COLO668 (cell line): Measurements from ENCODE around the gene INTS11.

Source experiments
- DNase-seq: peaks from one replicate; lab custom pipeline; 2025; ENCODE audit not compliant: unreplicated experiment; lab: John Stamatoyannopoulos, UW

Gene INTS11

GRCh38 chr1:1345384-1345783 lies 20.9 kb upstream of the INTS11 start:
- no peak for DNase-seq

- peak; percentile 84 for DNase-seq
Measured at GRCh38 chr1:1344655-1345361, 20.3 kb upstream of the INTS11 start.

GRCh38 chr1:1343811-1344421 lies 19.5 kb upstream of the INTS11 start:
- no peak for DNase-seq

- DNase-seq, result no peak
Measured at GRCh38 chr1:1342584-1343115, 18.2 kb upstream of the INTS11 start.

GRCh38 chr1:1342061-1342562 lies 17.7 kb upstream of the INTS11 start:
- DNase-seq, result no peak

- DNase-seq, result no peak
Measured at GRCh38 chr1:1341549-1342021, 17.1 kb upstream of the INTS11 start.

DNA sequence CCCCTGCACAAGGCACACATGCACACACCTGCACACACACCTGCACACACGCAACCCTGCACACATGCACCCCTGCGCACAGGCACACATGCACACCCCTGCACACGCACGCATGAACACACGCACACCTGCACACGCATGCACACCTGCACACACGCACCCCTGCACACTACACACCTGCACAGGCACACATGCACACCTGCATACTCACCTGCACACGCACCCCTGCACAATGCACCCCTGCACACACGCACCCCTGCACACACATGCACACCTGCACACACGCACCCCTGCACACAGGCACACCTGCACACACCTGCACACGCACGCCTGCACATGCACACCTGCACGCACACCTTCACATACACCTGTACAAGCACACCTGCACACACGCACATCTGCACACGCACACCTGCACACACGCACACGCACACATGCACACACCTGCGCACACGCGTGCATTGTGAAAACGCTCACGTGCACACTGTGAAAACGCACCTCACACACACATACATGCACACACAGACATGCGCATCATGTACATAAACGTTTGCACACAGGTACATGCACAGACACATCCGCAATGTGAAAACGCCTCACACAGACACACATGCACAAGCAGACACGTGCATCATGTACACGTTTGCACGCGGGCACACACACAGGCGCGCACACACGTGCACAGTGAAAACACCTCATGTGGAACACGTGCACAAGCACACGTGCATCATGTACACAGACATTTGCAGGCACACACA lies 16.5 kb upstream of the INTS11 start:
- DNase-seq, result no peak

DNA sequence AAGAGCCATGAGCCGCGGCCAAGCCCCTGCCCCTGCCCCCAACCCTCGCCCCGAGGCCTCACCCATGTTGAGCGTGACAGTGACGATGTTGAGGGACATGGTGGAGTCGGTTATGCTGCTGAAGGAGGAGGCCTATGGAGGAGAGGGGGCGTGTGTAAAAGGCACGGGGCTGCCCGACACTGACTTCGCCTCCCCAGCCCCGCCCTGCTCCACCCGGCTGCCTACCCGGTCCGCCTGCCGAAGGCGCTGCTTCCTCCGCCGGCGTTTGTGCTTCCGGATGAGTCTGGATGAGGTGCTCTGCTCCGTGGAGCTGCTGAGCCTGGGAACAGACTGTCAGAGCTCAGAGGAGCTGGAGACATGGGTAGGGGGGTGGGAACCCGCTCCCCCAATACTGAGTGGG lies 15.7 kb upstream of the INTS11 start:
- no peak for DNase-seq

DNA sequence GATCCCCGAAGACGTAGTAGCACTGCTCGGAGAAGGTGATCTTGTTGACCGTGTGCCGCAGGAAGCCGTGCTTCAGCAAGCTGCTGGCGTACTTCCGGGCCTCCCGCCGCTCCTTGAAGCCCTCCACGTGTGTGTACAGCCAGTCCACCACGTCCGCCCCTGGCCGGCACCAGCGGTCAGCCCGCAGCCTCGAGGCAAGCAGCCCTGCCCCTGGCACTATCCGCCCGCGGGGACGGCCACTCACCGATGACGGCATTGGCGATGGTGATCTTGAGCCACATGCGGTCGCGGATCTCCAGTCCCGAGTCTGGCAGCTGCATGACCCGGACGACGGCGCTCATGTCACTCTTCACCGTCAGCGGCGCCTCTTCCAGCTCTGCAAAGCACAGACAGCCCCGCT lies 13.8 kb upstream of the INTS11 start:
- DNase-seq, result no peak

DNA sequence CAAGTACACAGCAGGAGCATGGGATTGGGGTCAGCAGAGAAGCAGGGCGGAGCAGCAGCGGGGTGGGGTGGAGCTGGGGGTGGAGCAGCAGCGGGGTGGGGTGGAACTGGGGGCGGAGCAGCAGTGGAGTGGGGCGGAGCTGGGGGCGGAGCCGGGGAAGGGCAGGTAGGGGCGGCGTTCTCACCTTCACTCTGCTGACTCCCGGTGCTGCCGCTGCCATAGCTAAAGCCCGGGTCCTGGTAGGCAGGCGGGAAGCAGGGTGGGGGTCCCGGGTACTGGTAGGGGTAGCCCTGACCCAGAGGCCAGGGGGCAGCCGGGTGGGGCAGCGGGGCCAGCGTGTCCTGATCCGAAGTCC lies 13.3 kb upstream of the INTS11 start:
- DNase-seq, result peak; percentile 76

DNA sequence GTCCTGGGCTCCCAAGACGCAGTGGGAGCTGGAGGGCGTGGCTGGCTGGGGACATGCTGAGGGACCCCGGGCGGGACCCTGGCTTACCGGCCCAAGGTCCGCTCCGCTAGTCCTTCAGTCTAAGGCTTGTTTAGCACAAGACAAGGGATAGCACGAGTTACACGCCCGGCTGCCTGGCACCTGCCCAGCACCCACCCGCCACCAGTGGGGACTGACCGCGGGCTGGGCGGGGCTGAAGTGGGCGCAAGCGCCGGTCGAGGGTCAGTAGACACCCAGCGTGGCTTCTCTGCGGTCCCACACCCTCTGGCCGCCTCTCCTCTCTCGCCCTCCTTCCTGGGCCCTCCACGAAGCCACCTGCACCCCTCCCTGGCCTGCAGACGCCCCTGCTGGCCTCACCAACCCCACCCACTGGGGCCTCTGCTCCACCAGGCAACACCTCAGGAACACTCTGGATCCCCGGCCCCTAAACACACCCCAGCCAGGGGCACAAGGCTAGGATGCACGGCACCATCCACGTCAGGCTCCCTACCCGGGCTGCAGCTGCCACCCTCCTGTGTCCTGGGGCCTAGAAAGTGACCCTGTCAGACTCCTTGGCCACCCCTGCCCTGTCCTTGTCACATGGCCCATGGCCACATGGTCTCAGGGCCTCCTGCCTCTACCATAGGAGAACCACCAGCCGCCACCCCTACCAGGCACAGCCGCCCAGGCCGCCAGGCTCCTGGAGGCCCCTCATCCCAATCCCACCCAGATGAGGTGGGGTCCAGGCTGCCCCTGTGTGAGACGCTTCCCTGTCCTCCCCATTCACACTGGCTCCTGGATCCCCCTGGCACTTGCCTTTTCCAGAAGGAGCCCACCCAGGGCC lies 12.7 kb upstream of the INTS11 start:
- peak; percentile 46 for DNase-seq

- no peak for DNase-seq
Measured at GRCh38 chr1:1336446-1336845, 12.0 kb upstream of the INTS11 start.

DNA sequence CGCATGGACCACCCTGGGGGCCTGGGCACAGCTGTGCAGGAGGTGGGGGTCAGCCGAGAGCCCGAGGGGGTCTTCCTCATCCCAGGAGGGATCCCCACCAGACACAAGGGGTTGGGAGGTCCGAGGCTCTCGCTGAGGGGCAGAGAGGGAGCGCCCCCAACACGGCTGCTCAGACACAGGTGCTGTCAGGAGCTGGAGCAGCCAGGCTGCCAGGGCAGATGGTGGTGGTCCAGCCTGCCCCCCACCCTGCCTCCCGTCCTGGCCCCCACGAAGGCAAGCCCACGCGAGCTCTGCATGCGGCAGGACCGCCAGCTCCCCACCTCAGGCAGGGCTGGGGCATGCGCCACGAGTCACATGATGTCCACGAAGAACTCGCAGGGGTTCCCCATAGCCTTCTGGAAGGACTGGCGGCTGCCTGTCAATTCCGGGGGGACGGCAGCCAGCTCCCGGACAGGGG lies 11.4 kb upstream of the INTS11 start:
- DNase-seq, result no peak

GRCh38 chr1:1335283-1335682 lies 10.8 kb upstream of the INTS11 start:
- DNase-seq, result no peak

DNA sequence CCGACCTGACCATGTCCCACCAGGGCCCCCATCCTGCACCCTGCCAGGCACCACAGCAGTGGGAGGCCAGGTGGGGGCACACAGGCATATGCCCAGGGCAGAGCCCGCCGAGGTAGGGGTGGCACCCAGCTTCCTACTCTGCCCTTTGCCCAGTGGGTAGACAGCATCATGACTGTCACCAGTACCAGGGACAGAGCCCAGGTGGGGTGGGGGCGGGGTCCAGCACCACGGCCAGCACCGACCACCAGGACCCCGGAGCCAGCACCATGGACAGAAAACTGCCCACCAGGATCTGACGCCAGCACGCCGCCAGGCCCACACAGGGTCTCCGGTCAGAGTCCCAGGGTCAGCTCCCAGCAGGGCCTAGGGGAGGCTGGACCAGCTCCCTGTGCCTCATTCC lies 10.4 kb upstream of the INTS11 start:
- no peak for DNase-seq

DNA sequence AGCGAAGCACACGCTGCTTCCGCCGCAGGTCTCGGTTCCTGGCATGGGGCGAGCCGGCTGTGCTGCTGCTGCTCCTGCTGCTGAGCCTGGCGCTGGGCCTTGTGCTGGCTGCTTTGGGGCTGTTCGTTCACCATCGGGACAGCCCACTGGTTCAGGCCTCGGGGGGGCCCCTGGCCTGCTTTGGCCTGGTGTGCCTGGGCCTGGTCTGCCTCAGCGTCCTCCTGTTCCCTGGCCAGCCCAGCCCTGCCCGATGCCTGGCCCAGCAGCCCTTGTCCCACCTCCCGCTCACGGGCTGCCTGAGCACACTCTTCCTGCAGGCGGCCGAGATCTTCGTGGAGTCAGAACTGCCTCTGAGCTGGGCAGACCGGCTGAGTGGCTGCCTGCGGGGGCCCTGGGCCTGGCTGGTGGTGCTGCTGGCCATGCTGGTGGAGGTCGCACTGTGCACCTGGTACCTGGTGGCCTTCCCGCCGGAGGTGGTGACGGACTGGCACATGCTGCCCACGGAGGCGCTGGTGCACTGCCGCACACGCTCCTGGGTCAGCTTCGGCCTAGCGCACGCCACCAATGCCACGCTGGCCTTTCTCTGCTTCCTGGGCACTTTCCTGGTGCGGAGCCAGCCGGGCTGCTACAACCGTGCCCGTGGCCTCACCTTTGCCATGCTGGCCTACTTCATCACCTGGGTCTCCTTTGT lies 9.2 kb upstream of the INTS11 start:
- DNase-seq, result no peak

- DNase-seq, result peak; percentile 67
Measured at GRCh38 chr1:1332774-1333480, 8.5 kb upstream of the INTS11 start.

- peak; percentile 83 for DNase-seq
Measured at GRCh38 chr1:1332031-1332755, 7.7 kb upstream of the INTS11 start.
